Naive B cell (primary cell): ENCODE data around the gene FAM193B. TPM values are rescaled to one million over a fixed set of nuclear protein-coding genes. Genes with fewer than 3 reads are reported as not detected.

Source experiments
- ATAC-seq, 2 donors: fragments of 150-1000 bp; cut with Tn5 transposase; 2 replicates each; pipeline ENCODE4 v1.10.0; 2021; ENCODE audit warnings: low read depth in 2 of 2, mild to moderate bottlenecking in 2 of 2, moderate library complexity in 2 of 2
- DNase-seq: peaks from one replicate; pipeline ENCODE4 v3.0.0; 2022
- H3K27ac Mint-ChIP-seq, 6 donors: one replicate each; pipeline ENCODE4 v1.8.0; 2020 to 2022; ENCODE audit warnings: mild to moderate bottlenecking in 6 of 6, mixed read lengths in 6 of 6, moderate library complexity in 5 of 6, inconsistent platforms in 2 of 6
- H3K27me3 Mint-ChIP-seq, 3 donors: one replicate each; pipeline ENCODE4 v1.8.0; 2021 to 2022; ENCODE audit warnings: mixed read lengths in 3 of 3, mild to moderate bottlenecking in 1 of 3
- H3K36me3 Mint-ChIP-seq, 2 donors: one replicate each; pipeline ENCODE4 v1.8.0; 2020 to 2022; ENCODE audit warnings: mixed read lengths in 2 of 2, inconsistent platforms in 1 of 2, mild to moderate bottlenecking in 1 of 2
- H3K4me1 Mint-ChIP-seq, 3 donors: one replicate each; pipeline ENCODE4 v1.8.0; 2020 to 2022; ENCODE audit warnings: mixed read lengths in 3 of 3, inconsistent platforms in 1 of 3, mild to moderate bottlenecking in 1 of 3, moderate library complexity in 1 of 3
- H3K4me3 Mint-ChIP-seq, 8 donors: one replicate each; pipeline ENCODE4 v1.8.0; 2020 to 2022; ENCODE audit warnings: mild to moderate bottlenecking in 8 of 8, mixed read lengths in 8 of 8, moderate library complexity in 8 of 8, inconsistent platforms in 2 of 8
- H3K9me3 Mint-ChIP-seq, 7 donors: one replicate each; pipeline ENCODE4 v1.8.0; 2020 to 2022; ENCODE audit warnings: mixed read lengths in 7 of 7, mild to moderate bottlenecking in 5 of 7, inconsistent platforms in 2 of 7, moderate library complexity in 1 of 7
- polyA plus RNA-seq, 6 donors: library from polyadenylated mRNA; unstranded; fragments of 300-500 nt; fragmentation: Illumina TruSeq; gene quantifications; one replicate each; pipeline ENCODE4 v1.2.3, GENCODE V29; 2021; ENCODE audit warnings: low read depth in 6 of 6

The FAM193B gene
- polyA plus RNA-seq, 6 donors from 2014 or later, result 2.9 to 6.8 (median 4.6) TPM

DNA sequence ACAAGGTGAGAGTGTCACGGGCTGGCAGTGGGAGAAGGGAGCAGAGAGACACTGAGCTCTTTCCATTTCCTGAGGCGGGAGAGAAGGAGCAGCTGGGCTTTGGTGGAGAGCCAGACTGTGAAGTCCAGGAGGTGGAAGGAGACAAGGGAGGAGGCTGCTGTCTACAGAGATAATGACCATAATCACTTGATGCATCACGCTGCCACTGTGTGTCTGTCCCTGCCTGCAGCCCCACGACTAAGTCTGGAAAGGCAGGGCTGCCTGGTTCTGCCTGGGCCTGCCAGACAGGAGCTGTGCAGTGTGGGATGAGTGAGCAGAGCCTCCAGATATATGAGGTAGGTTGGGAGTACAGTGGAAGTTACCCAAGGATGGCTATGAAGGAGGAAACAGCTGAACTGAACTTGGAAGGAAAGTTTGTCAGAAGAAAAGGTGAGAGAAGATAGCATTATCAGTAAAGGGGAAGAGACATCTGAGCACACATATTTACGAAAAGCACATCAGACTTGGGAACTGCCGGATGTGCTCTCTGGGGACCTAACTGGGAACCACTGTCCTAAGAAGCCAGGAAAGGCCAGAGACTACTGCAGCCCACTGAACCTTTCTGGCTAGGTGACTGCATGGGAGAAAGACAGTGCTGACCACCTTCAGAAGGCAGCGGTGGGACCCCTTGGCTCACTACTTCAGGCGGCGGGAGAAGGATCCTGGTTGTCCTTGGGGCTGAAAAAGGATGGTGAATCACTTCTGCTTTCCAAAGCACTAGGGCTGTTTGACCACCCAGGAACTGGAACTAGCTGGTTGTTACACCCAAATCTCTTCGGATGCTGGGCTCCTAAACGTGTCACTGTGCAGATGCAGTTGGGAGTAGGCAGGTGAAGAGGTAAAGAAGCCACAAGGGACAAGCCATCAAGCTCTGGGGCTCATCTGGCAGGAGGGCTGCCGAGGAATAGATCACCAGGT is 24.8 kb downstream of the FAM193B start:
- H3K27ac Mint-ChIP-seq, result peak overlapping the region in 4 of 6 donors; percentile 17 to 70 (median 44)
- peaks cover 0 to 23% (median 9%) of the 10 kb centered on the region in 3 donors for H3K4me1 Mint-ChIP-seq
- no peak for ATAC-seq

GRCh38 chr5:177528631-177529030 is 25.7 kb downstream of the FAM193B start:
- Mint-ChIP-seq H3K36me3 (peaks cover 4 to 17% of the 10 kb centered on the region in 2 donors), H3K27me3 (no peaks in the 10 kb centered on the region), H3K27ac (no peak overlapping the region), H3K9me3 (no peaks in the 10 kb centered on the region), H3K4me1 (peaks cover 0 to 21% (median 9%) of the 10 kb centered on the region in 3 donors), H3K4me3 (no peak overlapping the region)
- no peak for ATAC-seq
- DNase-seq, result no peak

More for the DNA sequence above, 24.8 kb downstream of the FAM193B start:
- Mint-ChIP-seq H3K9me3 (no peaks in the 10 kb centered on the region), H3K36me3 (peaks cover 4 to 17% of the 10 kb centered on the region in 2 donors), H3K27me3 (no peaks in the 10 kb centered on the region), H3K4me3 (peak overlapping the region in 1 of 8 donors; percentile 33)
- DNase-seq, result no peak

DNA sequence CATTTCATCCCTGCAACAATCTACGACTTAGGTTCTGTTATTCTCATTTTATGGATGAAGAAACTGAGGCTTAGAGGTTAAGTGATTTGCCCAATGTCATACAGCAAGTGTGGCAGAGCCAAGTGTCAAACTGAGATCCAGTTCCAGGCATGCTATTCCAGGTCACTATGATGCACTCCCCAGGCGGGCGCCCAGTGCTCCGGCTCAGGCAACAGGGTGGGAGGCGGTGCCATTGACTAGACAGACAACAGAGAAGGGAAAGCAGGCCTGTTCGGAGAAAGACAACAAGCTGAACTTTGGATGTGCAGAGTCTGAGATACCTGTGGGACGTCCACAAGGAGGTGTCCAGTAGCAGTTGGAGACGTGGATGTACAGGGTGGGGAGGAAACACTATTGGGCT is 26.8 kb downstream of the FAM193B start:
- H3K9me3 Mint-ChIP-seq, result no peaks in the 10 kb centered on the region
- ATAC-seq (no peak), DNase-seq (no peak)
- no peaks in the 10 kb centered on the region for H3K27me3 Mint-ChIP-seq
- H3K27ac Mint-ChIP-seq, result no peak overlapping the region
- H3K4me1 Mint-ChIP-seq, result peaks cover 0 to 16% (median 6%) of the 10 kb centered on the region in 3 donors
- no peak overlapping the region for H3K4me3 Mint-ChIP-seq
- peaks cover 4 to 17% of the 10 kb centered on the region in 2 donors for H3K36me3 Mint-ChIP-seq

DNA sequence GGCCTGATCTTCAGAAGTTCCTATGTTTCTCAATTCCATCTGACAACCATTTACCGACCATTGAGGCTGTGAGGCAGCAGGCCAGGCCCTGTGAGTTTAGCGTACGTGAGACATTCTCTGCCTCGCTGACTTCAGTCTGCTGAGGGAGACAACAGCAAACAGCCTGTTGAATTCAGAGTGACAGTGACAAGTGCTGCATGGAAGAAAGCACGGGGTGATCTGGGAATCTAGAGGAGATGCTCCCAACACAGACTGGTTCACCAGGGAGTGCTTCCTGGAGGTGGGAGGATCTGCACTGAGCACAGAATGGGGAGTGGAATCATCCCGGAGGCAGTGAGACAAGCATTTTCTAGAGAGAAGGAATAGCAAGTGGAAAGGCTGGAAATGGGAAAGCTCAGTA is 27.6 kb downstream of the FAM193B start:
- Mint-ChIP-seq H3K9me3 (no peaks in the 10 kb centered on the region), H3K36me3 (peaks cover under 1 to 13% of the 10 kb centered on the region in 2 donors), H3K27ac (no peak overlapping the region), H3K4me3 (no peak overlapping the region), H3K4me1 (peaks cover 0 to 11% (median 5%) of the 10 kb centered on the region in 3 donors), H3K27me3 (no peaks in the 10 kb centered on the region)
- ATAC-seq (no peak), DNase-seq (no peak)

- Mint-ChIP-seq H3K27ac (no peak overlapping the region), H3K36me3 (peaks cover 0 to 10% of the 10 kb centered on the region in 2 donors), H3K4me1 (peaks cover 4 to 14% (median 11%) of the 10 kb centered on the region in 3 donors), H3K27me3 (no peaks in the 10 kb centered on the region), H3K9me3 (no peaks in the 10 kb centered on the region), H3K4me3 (no peak overlapping the region)
- ATAC-seq (no peak), DNase-seq (no peak)
Measured at GRCh38 chr5:177526191-177526590, 28.2 kb downstream of the FAM193B start.

DNA sequence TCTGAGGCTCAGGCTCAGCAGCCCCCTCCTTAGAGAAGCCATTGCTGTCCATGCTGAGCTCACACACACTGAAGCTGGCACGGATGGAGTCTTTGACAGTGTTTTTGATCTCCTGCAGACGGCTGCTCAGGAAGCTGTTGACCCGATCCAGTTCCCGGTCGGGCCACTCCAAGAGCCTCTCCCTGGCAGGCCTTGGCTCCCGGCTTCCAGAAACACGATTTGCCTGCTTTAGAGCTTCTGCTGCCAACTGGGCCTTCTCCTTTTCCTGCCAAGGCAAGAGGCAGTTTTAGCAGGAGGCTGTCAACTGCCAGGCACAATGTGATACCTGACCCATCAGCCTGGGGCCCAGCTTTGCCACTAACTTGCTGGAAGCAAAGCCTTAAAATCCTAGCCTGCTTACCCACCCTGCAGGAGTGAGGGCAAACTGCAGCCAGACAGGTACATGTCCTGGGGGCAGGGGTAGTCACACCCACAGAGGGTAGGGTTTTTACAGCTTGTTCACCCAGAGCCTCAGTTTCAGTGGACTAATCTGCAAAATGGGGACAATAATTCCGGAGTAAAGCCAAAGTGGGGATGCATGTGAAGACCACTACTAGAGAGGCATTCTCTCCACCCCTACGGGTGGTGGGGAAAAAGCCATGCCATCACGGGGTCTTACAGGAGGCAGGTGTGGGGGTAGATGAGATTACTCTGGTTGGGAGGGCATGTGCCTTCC is 29.3 kb downstream of the FAM193B start:
- no peak overlapping the region for H3K27ac Mint-ChIP-seq
- ATAC-seq (no peak), DNase-seq (no peak)
- H3K4me1 Mint-ChIP-seq, result peaks cover 15 to 22% (median 17%) of the 10 kb centered on the region in 3 donors
- H3K4me3 Mint-ChIP-seq, result no peak overlapping the region
- H3K36me3 Mint-ChIP-seq, result peaks cover 0 to 1% of the 10 kb centered on the region in 2 donors
- no peaks in the 10 kb centered on the region for H3K27me3 Mint-ChIP-seq
- H3K9me3 Mint-ChIP-seq, result no peaks in the 10 kb centered on the region

DNA sequence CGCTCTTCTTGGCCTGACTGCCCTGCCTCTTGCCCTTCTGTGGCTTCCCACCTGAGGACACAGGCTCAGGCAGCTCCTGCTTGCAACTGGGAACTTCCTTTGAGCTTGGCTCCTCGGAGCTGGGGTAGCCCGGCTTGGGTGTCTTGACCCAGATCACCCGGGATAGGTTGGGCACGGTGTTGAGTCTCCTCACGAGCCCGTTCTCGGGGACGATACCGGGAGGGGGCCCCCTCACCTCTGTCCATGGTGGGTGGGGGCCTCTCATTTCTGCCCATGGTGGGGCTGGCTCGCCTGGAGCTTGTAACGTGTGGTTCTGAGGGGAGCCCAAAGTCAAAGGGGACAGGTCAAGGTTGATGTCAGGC is 29.8 kb downstream of the FAM193B start:
- Mint-ChIP-seq H3K27ac (no peak overlapping the region), H3K4me3 (no peak overlapping the region), H3K36me3 (no peaks in the 10 kb centered on the region), H3K4me1 (peaks cover 20 to 27% (median 21%) of the 10 kb centered on the region in 3 donors), H3K27me3 (no peaks in the 10 kb centered on the region), H3K9me3 (no peaks in the 10 kb centered on the region)
- ATAC-seq (no peak), DNase-seq (no peak)

DNA sequence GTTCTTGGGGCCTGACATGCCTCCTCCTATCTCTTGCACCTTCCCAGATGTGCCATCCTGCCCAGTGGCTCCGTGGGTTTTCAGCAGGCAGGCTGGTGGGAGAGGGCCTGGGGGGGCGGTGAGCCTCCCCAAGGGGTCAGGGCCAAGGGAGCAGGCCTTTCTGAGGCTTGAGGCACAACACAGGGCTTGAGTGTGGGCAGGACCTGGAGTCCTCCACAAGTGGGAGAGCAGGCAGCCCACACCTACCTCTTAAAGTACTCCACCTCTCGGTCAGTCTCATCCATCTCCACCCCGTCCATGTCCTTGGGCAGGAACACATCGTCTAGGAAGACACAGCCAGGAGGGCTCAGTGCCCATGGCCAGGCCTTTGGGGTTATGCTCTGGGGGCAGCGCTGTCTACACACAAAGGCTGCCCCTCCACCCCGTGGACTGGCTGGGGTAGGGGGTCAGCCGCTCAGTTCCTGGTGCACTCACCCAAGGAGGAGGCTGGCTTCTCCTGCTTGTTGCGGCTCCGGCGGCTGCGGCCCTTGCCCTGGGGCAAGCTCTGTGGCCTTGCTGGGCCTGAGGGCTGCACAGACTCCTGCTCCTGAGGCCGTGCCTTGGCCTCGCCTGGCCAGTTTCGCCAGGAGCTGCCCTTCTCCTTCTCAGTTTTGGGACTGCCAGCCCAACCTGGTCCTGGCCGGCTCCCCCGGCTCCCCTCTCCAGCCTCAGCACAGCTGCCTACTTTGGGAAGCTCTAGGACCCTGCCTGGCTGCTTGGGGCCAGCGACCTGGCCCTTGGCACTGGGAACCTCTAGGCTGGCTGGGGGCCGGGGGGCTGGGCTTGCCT is 30.4 kb downstream of the FAM193B start:
- H3K27me3 Mint-ChIP-seq, result no peaks in the 10 kb centered on the region
- no peaks in the 10 kb centered on the region for H3K36me3 Mint-ChIP-seq
- ATAC-seq (no peak), DNase-seq (no peak)
- H3K4me1 Mint-ChIP-seq, result peaks cover 22 to 29% (median 26%) of the 10 kb centered on the region in 3 donors
- H3K27ac Mint-ChIP-seq, result peak overlapping the region in 2 of 6 donors; percentile 71 to 74
- H3K9me3 Mint-ChIP-seq, result no peaks in the 10 kb centered on the region
- no peak overlapping the region for H3K4me3 Mint-ChIP-seq

GRCh38 chr5:177520916-177521513 is 33.3 kb downstream of the FAM193B start:
- Mint-ChIP-seq H3K27me3 (no peaks in the 10 kb centered on the region), H3K9me3 (no peaks in the 10 kb centered on the region), H3K27ac (peak overlapping the region in 4 of 6 donors; percentile 24 to 83 (median 64)), H3K4me3 (peak overlapping the region in 1 of 8 donors; percentile 73), H3K4me1 (peaks cover 33 to 45% (median 40%) of the 10 kb centered on the region in 3 donors), H3K36me3 (peaks cover 0 to 8% of the 10 kb centered on the region in 2 donors)
- DNase-seq, result no peak
- no peak for ATAC-seq

DNA sequence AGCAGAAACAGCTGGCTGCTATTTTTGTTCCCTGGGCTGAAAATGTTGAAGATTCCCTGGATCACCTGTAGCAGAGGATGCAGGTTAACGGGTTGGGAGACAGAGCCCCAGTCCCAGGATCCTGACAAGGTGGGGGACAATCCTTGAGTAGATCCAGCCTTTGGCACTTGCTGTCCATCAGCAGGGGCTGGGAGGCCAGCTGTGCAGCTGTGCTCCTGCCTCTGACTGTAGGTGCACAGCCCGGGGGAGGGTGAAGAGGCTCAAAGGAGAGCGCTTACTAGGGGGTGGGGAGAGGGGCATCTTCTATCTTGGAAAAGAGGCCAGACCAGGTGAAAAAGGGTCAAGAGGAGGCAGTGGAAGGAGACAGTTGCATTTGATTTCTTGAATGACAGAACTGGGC is 34.1 kb downstream of the FAM193B start:
- Mint-ChIP-seq H3K4me3 (peak overlapping the region in 2 of 8 donors; percentile 35 to 73), H3K27ac (peak overlapping the region in 4 of 6 donors; percentile 37 to 85 (median 82)), H3K4me1 (peaks cover 34 to 52% (median 48%) of the 10 kb centered on the region in 3 donors), H3K9me3 (no peaks in the 10 kb centered on the region), H3K27me3 (no peaks in the 10 kb centered on the region), H3K36me3 (peaks cover 0 to 8% of the 10 kb centered on the region in 2 donors)
- ATAC-seq (no peak), DNase-seq (no peak)

GRCh38 chr5:177519463-177520235 is 34.7 kb downstream of the FAM193B start:
- ATAC-seq (no peak), DNase-seq (no peak)
- peak overlapping the region in 5 of 6 donors; percentile 80 to 90 (median 83) for H3K27ac Mint-ChIP-seq
- peak overlapping the region in 6 of 8 donors; percentile 20 to 71 (median 38) for H3K4me3 Mint-ChIP-seq
- H3K4me1 Mint-ChIP-seq, result peaks cover 34 to 56% (median 53%) of the 10 kb centered on the region in 3 donors
- no peaks in the 10 kb centered on the region for H3K9me3 Mint-ChIP-seq
- H3K36me3 Mint-ChIP-seq, result peaks cover 0 to 8% of the 10 kb centered on the region in 2 donors
- no peaks in the 10 kb centered on the region for H3K27me3 Mint-ChIP-seq
